K562 (cell line): ENCODE results near the gene DPEP2. TPM values are rescaled to one million over a fixed set of nuclear protein-coding genes. Genes with fewer than 3 reads are reported as not detected.

Experiments
- CEBPB ChIP-seq: fragments of 450-650 bp; IDR thresholded peaks from 2 replicates; pipeline ENCODE4 v1.6.1; 2016; ENCODE audit warnings: missing genetic modification characterization, missing compliant biosample characterization
- ELF1 ChIP-seq: fragments of 200-800 bp; sonication (Bioruptor generic); IDR thresholded peaks from 2 replicates; pipeline ENCODE4 v1.6.1; 2016; ENCODE audit warnings: missing genetic modification characterization, missing compliant biosample characterization
- ELF4 ChIP-seq: fragments of 450-650 bp; formaldehyde crosslinking; IDR thresholded peaks from 2 replicates; pipeline ENCODE4 v1.4.0; 2022; ENCODE audit warnings: missing genetic modification characterization
- ELK3 ChIP-seq: fragments of 450-650 bp; formaldehyde crosslinking; IDR thresholded peaks from 2 replicates; pipeline ENCODE4 v1.4.0; 2020; ENCODE audit warnings: mild to moderate bottlenecking
- FOXA1 ChIP-seq: fragments of 450-650 bp; IDR thresholded peaks from 2 replicates; pipeline ENCODE4 v1.6.1; 2016; ENCODE audit warnings: mild to moderate bottlenecking, borderline replicate concordance
- GABPB1 ChIP-seq: sonication (generic); formaldehyde crosslinking; IDR thresholded peaks from 2 replicates; pipeline ENCODE4 v1.8.0; 2022; ENCODE audit warnings: mild to moderate bottlenecking, missing genetic modification reagents
- HBP1 ChIP-seq: fragments of 450-650 bp; formaldehyde crosslinking; IDR thresholded peaks from 2 replicates; pipeline ENCODE4 v1.4.0; 2022; ENCODE audit warnings: missing genetic modification characterization
- HDAC1 ChIP-seq, 2 experiments: fragments of 450-650 bp; IDR thresholded peaks; 2 replicates each; pipeline ENCODE4 v1.6.1; 2016 to 2017; ENCODE audit warnings: inconsistent platforms in 1 of 2, mild to moderate bottlenecking in 1 of 2, moderate library complexity in 1 of 2
- HNRNPH1 ChIP-seq: fragments of 200-400 bp; formaldehyde crosslinking; optimal IDR thresholded peaks from 2 replicates; pipeline ENCODE3; 2017; ENCODE audit warnings: low read depth, mild to moderate bottlenecking, low read length, moderate library complexity
- MYNN ChIP-seq, 2 experiments: sonication (generic); formaldehyde crosslinking in 1 of 2; IDR thresholded peaks; 2 replicates each; pipeline versions ENCODE4 v1.5.0 to v1.6.1; 2016 to 2020; ENCODE audit warnings: antibody characterized with exemption in 1 of 2, missing genetic modification reagents in 1 of 2
- RAD51 ChIP-seq: fragments of 450-650 bp; IDR thresholded peaks from 2 replicates; pipeline ENCODE4 v1.7.1; 2016; ENCODE audit warnings: low read depth, mild to moderate bottlenecking, borderline replicate concordance
- RUNX1 ChIP-seq: sonication (generic); IDR thresholded peaks from 2 replicates; pipeline ENCODE4 v1.6.1; 2016; ENCODE audit warnings: antibody characterized with exemption, low read depth
- SIRT6 ChIP-seq: IDR thresholded peaks from one replicate; pipeline ENCODE4 v1.6.1; 2012; ENCODE audit warnings: low read depth, mild to moderate bottlenecking, control low read depth, inconsistent platforms, low read length, moderate library complexity
- SREBF2 ChIP-seq: sonication (generic); formaldehyde crosslinking; IDR thresholded peaks from 2 replicates; pipeline ENCODE4 v1.4.0; 2020; ENCODE audit warnings: mild to moderate bottlenecking, missing genetic modification reagents
- ZFPM2 ChIP-seq: fragments of 250-450 bp; sonication (Bioruptor Pico); IDR thresholded peaks from 2 replicates; pipeline ENCODE4 v1.5.1; 2022; ENCODE audit warnings: mild to moderate bottlenecking
- ZNF197 ChIP-seq: fragments of 200-800 bp; sonication (Bioruptor generic); IDR thresholded peaks from 2 replicates; pipeline ENCODE4 v1.6.1; 2016; ENCODE audit warnings: low read depth, missing genetic modification characterization, missing compliant biosample characterization
- ZNF24 ChIP-seq: fragments of 450-650 bp; IDR thresholded peaks from 2 replicates; pipeline ENCODE4 v1.6.1; 2016
- ZNF324 ChIP-seq: fragments of 250-450 bp; sonication (Bioruptor Pico); IDR thresholded peaks from 2 replicates; pipeline ENCODE4 v1.4.0; 2020; ENCODE audit warnings: mild to moderate bottlenecking
- ZNF592 ChIP-seq: fragments of 450-650 bp; IDR thresholded peaks from 2 replicates; pipeline ENCODE4 v1.6.1; 2017; ENCODE audit warnings: antibody characterized with exemption, mild to moderate bottlenecking
- ZNF780A ChIP-seq: fragments of 250-450 bp; sonication (Bioruptor Pico); IDR thresholded peaks from 2 replicates; pipeline ENCODE4 v1.5.0; 2021; ENCODE audit warnings: mild to moderate bottlenecking
- ZNF830 ChIP-seq: fragments of 250-450 bp; sonication (Bioruptor Pico); IDR thresholded peaks from 2 replicates; pipeline ENCODE4 v1.5.0; 2021; ENCODE audit warnings: mild to moderate bottlenecking
- polyA plus RNA-seq, 8 experiments: library from polyadenylated mRNA; depleted of rRNA in 4 of 8; stranded (reverse) in 5 of 8; unstranded in 3 of 8; fragments of >200 nt; fragmentation: Nextera tagmentation in 2 of 8; fragmentation: Illumina TruSeq in 1 of 8; extraction: Ambion mirVana in 2 of 8; extraction: Trizol in 1 of 8; gene quantifications; 2 replicates each; pipeline versions ENCODE4 v1.2.1 to v1.2.3, GENCODE V29; 2011 to 2014; ENCODE audit warnings: inconsistent platforms in 1 of 8, missing spikeins in 1 of 8
- total RNA-seq, 7 experiments: library from RNA; depleted of rRNA in 6 of 7; stranded (reverse); fragments of >200 nt in 6 of 7; fragmentation: Illumina TruSeq in 2 of 7; extraction: Trizol in 2 of 7; gene quantifications; 2 replicates each; pipeline versions ENCODE4 v1.2.1 to v1.2.3, GENCODE V29; 2011 to 2021; ENCODE audit warnings: low replicate concordance in 1 of 7
- TF ChIP-seq, protein P1 (sequence below): fragments of 250-450 bp; sonication (Bioruptor Pico); IDR thresholded peaks from 2 replicates; pipeline ENCODE4 v1.8.0; 2021; ENCODE audit warnings: mild to moderate bottlenecking, moderate library complexity

Gene DPEP2
- total and polyA plus RNA-seq, 9 of the 15 experiments (the other 6 are each of a cell fraction or from before 2014, with no cell fraction given): 0.14 to 1.2 (median 0.38) TPM

DNA sequence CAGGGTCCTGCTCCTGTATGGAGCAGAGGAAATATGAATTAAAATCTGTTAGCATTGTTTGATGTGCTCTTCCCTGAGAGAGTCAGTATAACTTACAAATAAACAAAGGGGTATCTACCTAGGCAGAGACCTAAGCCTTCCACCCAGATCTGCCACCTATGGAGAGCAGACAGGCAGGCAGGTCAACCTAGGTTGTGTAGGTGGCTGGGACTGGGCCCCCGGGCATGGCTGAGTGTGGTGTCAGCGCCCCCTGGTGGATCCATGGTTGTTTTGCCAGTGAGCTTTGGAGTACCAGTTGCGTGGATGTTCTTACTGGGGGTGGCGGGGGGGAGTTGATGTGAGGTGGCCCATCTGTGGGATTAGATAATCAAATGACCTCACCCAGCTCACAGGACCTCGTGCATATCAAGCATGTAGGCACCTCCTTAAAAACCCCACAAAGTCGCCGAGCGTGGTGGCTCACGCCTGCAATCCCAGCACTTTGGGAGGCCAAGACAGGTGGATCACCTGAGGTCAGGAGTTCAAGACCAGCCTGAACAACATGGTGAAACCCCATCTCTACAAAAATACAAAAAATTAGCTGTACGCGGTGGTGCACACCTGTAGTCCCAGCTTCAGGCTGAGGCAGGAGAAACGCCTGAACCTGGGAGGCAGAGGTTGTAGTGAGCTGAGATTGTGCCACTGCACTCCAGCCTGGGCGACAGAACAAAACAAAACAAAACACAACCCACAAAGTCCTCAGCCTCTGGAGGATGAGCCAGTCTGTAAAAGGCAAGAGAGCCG is 41.4 kb upstream of the DPEP2 start (continued):
- TF ChIP-seq HBP1 (CRISPR knock-in tag) (no peak), MYNN (IDR thresholded peaks at IDR 0.05) (peak; percentile 78), MYNN (CRISPR knock-in tag; IDR thresholded peaks at IDR 0.05) (no peak), ZNF324 (no peak), GABPB1 (CRISPR knock-in tag) (peak; percentile 31; the same call in 1 of the 2 replicates), HDAC1 (IDR thresholded peaks at IDR 0.05) (no peak), RUNX1 (no peak), ZNF780A (CRISPR knock-in tag) (no peak), HNRNPH1 (no peak), FOXA1 (no peak), ZNF830 (CRISPR knock-in tag) (no peak), ZFPM2 (CRISPR knock-in tag) (no peak), SIRT6 (no peak), ELK3 (CRISPR knock-in tag) (no peak), SREBF2 (CRISPR knock-in tag) (no peak), ZNF592 (0 out of 2 replicates have a peak, but pooled peaks have one; percentile 42), ELF1 (no peak), ELF4 (no peak), ZNF24 (no peak), CEBPB (tag) (no peak), ZNF197 (no peak), RAD51 (no peak)
- TF ChIP-seq, protein P1, sequence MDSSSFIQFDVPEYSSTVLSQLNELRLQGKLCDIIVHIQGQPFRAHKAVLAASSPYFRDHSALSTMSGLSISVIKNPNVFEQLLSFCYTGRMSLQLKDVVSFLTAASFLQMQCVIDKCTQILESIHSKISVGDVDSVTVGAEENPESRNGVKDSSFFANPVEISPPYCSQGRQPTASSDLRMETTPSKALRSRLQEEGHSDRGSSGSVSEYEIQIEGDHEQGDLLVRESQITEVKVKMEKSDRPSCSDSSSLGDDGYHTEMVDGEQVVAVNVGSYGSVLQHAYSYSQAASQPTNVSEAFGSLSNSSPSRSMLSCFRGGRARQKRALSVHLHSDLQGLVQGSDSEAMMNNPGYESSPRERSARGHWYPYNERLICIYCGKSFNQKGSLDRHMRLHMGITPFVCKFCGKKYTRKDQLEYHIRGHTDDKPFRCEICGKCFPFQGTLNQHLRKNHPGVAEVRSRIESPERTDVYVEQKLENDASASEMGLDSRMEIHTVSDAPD (CRISPR knock-in tag): no peak
